Fibroblast of pulmonary artery (primary cell): Measurements from ENCODE around the gene L2HGDH.
A peak's percentile ranks its signal among the peaks of the same experiment; 100 is the strongest.

Experiments used
- DNase-seq: peaks from one replicate; pipeline ENCODE4 v3.0.0-alpha.2; 2010; ENCODE audit warnings: low read depth
- H3K4me3 ChIP-seq: replicated peaks from 2 replicates; pipeline ENCODE4 v1.5.1; 2011; ENCODE audit warnings: low read depth, mild to moderate bottlenecking, control low read depth, low read length, moderate library complexity
- TF ChIP-seq, protein P1 (sequence below): IDR thresholded peaks from 2 replicates; pipeline ENCODE4 v1.5.1; 2011; ENCODE audit warnings: mild to moderate bottlenecking, control low read depth, low read length, inconsistent platforms; ENCODE audit errors: missing control alignments

The L2HGDH gene

DNA sequence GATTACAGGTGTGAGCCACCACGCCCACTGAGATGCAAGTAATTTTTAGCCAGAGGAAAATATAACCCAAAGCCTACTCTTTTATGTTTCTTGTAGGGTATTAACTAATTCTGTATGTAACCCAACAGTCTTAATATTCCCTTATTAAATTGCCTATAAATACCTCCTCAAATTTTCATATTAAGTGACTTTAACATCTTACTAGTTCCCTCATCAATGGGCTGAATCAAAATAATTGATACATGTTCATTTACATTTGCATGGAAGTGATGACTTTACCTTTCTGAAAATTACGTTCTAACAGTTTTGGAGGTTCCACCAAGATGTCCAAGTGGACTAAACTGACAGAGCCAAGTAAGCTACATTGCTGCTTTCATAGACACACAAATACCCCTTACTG lies 83.7 kb downstream of the L2HGDH start:
- no peak overlapping the region for H3K4me3 ChIP-seq
- TF ChIP-seq, protein P1, sequence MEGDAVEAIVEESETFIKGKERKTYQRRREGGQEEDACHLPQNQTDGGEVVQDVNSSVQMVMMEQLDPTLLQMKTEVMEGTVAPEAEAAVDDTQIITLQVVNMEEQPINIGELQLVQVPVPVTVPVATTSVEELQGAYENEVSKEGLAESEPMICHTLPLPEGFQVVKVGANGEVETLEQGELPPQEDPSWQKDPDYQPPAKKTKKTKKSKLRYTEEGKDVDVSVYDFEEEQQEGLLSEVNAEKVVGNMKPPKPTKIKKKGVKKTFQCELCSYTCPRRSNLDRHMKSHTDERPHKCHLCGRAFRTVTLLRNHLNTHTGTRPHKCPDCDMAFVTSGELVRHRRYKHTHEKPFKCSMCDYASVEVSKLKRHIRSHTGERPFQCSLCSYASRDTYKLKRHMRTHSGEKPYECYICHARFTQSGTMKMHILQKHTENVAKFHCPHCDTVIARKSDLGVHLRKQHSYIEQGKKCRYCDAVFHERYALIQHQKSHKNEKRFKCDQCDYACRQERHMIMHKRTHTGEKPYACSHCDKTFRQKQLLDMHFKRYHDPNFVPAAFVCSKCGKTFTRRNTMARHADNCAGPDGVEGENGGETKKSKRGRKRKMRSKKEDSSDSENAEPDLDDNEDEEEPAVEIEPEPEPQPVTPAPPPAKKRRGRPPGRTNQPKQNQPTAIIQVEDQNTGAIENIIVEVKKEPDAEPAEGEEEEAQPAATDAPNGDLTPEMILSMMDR: no peak
- no peak for DNase-seq

DNA sequence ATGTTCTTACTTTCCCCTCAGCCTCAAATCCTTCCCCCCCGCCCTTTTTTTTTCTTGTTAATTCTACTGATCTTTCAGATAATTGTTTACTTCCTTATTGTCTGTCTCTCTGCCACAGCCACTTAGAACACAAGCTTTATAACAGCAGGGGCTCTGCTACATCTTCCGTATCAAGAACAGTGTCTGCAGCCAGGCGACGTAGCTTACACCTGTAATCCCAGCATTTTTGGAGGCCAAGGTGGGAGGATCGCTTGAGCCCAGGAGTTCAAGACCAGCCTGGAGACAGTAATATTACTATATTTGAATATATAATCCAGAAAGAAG lies 86.1 kb downstream of the L2HGDH start:
- H3K4me3 ChIP-seq: no peak overlapping the region
- DNase-seq: no peak
- TF ChIP-seq, protein P1: no peak

DNA sequence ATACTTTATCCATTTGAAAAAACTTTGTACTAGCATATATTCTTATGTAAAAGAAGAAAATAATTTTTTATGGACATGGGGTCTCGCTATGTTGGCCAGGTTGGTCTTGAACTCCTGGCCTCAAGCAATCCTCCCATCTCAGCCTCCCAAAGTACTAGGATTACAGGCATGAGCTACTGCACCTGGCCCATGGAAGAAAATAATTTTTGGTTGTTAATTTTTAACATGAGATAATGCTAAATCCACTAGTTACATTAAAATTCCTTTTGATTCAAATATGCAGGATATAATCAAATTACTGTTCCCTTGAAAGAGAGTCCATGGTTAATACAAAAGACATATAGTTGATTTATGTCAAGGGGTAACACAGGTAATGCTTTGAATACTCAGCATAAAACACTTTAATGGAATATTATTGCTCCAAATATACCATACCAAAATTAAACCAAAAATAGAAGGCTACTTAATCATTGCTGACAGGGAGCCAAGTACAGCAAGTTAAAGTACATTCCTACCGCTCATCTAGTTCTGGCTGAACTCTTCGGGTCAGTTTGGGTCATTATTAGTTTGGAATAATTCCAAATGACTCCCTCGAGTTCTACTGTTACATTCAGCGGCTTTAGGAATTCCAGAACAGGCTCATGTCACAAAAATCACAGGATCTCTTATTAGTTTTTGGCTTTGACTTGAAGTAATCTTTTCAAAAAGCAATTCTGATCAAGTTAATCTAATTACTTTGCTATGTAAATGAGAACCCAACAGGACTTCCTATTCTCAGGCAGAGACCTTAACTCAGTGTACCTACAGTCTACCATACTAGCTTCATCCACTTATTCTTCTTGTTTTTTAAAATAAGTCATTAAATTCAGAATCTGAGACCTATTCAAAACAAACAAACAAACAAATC lies 86.7 kb downstream of the L2HGDH start:
- no peak overlapping the region for H3K4me3 ChIP-seq
- TF ChIP-seq, protein P1: no peak
- peak; percentile 82 for DNase-seq

DNA sequence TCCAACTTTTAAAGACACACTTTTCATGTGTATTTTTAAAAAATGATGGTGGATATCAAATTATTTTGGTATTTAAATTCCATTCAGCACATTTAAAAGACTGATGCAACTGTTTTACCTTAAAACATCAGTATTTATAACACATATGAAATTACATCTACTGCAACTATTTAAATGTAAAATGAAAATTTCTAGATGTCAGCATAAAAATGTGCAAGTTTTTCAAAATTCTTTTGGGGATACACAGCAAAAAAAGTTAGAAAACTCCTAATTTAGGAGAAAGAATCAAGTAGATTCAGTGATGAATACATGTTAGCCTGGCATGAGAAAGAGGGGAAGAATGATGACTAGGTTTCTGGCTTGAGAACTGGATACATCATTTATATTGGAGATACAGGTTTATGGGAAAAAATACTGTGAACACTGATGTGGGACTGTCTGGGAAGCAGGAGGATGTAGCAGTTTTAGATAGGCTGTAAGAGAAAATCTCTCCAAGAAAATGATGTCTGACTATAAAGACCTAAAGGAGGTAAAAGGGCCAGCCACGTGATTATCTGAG lies 89.9 kb downstream of the L2HGDH start:
- no peak overlapping the region for H3K4me3 ChIP-seq
- DNase-seq: no peak
- TF ChIP-seq, protein P1: no peak

DNA sequence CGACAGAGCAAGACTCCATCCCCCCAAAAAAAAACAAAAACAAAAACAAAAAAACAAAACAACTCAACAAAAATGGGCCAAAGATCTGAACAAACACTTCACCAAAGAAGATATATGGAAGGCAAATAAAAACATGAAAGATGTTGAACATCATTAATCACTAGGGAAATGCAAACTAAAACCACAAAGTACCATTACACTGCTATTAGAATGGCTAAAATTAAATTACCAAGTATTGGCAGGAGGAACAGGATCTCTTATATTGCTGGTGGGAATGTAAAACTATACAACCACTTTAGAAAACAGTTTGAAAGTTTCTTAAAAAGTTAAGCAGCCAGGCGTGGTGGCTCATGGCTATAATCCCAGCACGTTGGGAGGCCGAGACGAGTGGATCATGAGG lies 93.5 kb downstream of the L2HGDH start:
- TF ChIP-seq, protein P1: no peak
- no peak for DNase-seq
- H3K4me3 ChIP-seq: no peak overlapping the region

DNA sequence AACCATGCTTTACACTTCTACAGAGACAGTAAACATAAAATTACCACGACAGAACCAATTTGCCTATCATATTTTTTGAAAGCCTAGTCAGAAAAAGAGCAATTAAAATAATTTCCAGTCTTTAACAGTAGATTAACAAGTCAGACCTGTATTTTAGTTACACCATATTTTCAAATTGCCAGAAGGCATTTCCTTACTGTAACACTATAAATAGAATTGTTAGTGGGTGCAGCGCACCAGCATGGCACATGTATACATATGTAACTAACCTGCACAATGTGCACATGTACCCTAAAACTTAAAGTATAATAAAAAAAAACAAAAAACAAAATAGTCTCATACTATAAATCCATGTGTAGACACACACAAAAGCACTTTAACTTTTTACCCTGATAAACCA lies 96.6 kb downstream of the L2HGDH start:
- no peak overlapping the region for H3K4me3 ChIP-seq
- DNase-seq: no peak
- TF ChIP-seq, protein P1: no peak
